Hindlimb muscle (tissue), 1 donor: Measurements from ENCODE around the gene PDE1A. TPM values are rescaled to one million over a fixed set of nuclear protein-coding genes. Genes with fewer than 3 reads are reported as not detected.
A peak's percentile ranks its signal among the peaks of the same experiment; 100 is the strongest.

Source experiments
- DNase-seq: peaks from one replicate; pipeline ENCODE4 v3.0.0-alpha.2; 2013
- polyA plus RNA-seq: library from polyadenylated mRNA; unstranded; fragments of 120-200 nt; gene quantifications from one replicate; pipeline ENCODE4 v1.2.1, GENCODE V29; 2013; ENCODE audit not compliant: insufficient read length

Gene PDE1A
- polyA plus RNA-seq, 1 donor: 6.4 TPM

- DNase-seq: no peak
Observed at GRCh38 chr2:182187130-182187529, 239.7 kb downstream of the PDE1A start.

- peak; percentile 36 for DNase-seq
Observed at GRCh38 chr2:182186132-182186735, 240.6 kb downstream of the PDE1A start.

GRCh38 chr2:182182436-182182835 lies 244.4 kb downstream of the PDE1A start:
- DNase-seq: no peak

GRCh38 chr2:182181381-182181780 lies 245.5 kb downstream of the PDE1A start:
- DNase-seq: no peak

- peak; percentile 21 for DNase-seq
Observed at GRCh38 chr2:182179176-182179575, 247.7 kb downstream of the PDE1A start.

GRCh38 chr2:182173944-182174622 lies 252.8 kb downstream of the PDE1A start:
- DNase-seq: no peak

GRCh38 chr2:182170341-182170740 lies 256.5 kb downstream of the PDE1A start:
- no peak for DNase-seq

GRCh38 chr2:182167882-182168281 lies 259.0 kb downstream of the PDE1A start:
- DNase-seq: no peak

GRCh38 chr2:182166841-182167240 lies 260.0 kb downstream of the PDE1A start:
- DNase-seq: no peak

- DNase-seq: no peak
Observed at GRCh38 chr2:182166406-182166805, 260.4 kb downstream of the PDE1A start.

- DNase-seq: no peak
Observed at GRCh38 chr2:182165202-182165601, 261.6 kb downstream of the PDE1A start.

GRCh38 chr2:182164686-182165085 lies 262.1 kb downstream of the PDE1A start:
- no peak for DNase-seq

- no peak for DNase-seq
Observed at GRCh38 chr2:182163878-182164277, 263.0 kb downstream of the PDE1A start.

GRCh38 chr2:182148344-182148743 lies 278.5 kb downstream of the PDE1A start:
- DNase-seq: no peak

GRCh38 chr2:182144776-182145165 lies 282.1 kb downstream of the PDE1A start:
- peak; percentile 17 for DNase-seq

- no peak for DNase-seq
Observed at GRCh38 chr2:182144041-182144775, 282.6 kb downstream of the PDE1A start.

- no peak for DNase-seq
Observed at GRCh38 chr2:182142062-182142461, 284.8 kb downstream of the PDE1A start.

GRCh38 chr2:182134201-182134600 lies 292.6 kb downstream of the PDE1A start:
- no peak for DNase-seq

GRCh38 chr2:182133195-182133891 lies 293.5 kb downstream of the PDE1A start:
- DNase-seq: no peak

GRCh38 chr2:182132605-182133004 lies 294.2 kb downstream of the PDE1A start:
- DNase-seq: no peak

GRCh38 chr2:182128821-182129707 lies 297.8 kb downstream of the PDE1A start:
- no peak for DNase-seq

GRCh38 chr2:182117196-182117595 lies 309.6 kb downstream of the PDE1A start:
- DNase-seq: no peak
